Cardiac ventricle fibroblast (primary cell): ENCODE data around the gene WDHD1. TPM values are rescaled to one million over a fixed set of nuclear protein-coding genes. Genes with fewer than 3 reads are reported as not detected.

Experiments used
- total RNA-seq: library from RNA; depleted of rRNA; stranded (reverse); fragments of >200 nt; gene quantifications from 2 replicates; pipeline ENCODE4 v1.2.3, GENCODE V29; 2015

Gene WDHD1
- 2.6 and 3.9 TPM in 2 replicates for total RNA-seq

GRCh38 chr14:55026793-55027561 lies at the start of gene WDHD1, which contains the start of gene SOCS4:
Gene WDHD1, minus strand, starts transcription at chr14:55027099. Its CDS starts 312 bp downstream, at chr14:55026787.
Gene SOCS4, plus strand, starts transcription at chr14:55027236. Its CDS starts 15,806 bp downstream, at chr14:55043042.

GRCh38 chr14:55051423-55052268 lies 24.7 kb upstream of the WDHD1 start, which contains the start of gene MAPK1IP1L:
Gene MAPK1IP1L, plus strand, starts transcription at chr14:55051647. Its CDS starts 10,037 bp downstream, at chr14:55061684.

GRCh38 chr14:54902521-54903420 lies 124.1 kb downstream of the WDHD1 start, which contains the start of gene GCH1:
Gene GCH1, minus strand, starts transcription at chr14:54902826. Its CDS starts 163 bp downstream, at chr14:54902663.

Other genes with a start within 250 kb of the WDHD1 start
- gene GCH1, start 124.3 kb downstream of the WDHD1 start, total RNA-seq, result 0.64 and 2.9 TPM in 2 replicates
- gene SOCS4, start 137 bp upstream of the WDHD1 start, total RNA-seq, result 7.6 and 8.1 TPM in 2 replicates
- gene MAPK1IP1L, start 24.5 kb upstream of the WDHD1 start, total RNA-seq, result 29.0 and 56.2 TPM in 2 replicates
- 713 and 932 TPM in 2 replicates for gene LGALS3, start 102.2 kb upstream of the WDHD1 start, total RNA-seq
- gene DLGAP5, start 164.5 kb upstream of the WDHD1 start, total RNA-seq, result 1.6 and 2.6 TPM in 2 replicates
- gene FBXO34, start 244.3 kb upstream of the WDHD1 start, total RNA-seq, result 8.1 and 8.4 TPM in 2 replicates